Chondrocyte (in vitro differentiated cells): Measurements from ENCODE around the gene TEX19. TPM values are rescaled to one million over a fixed set of nuclear protein-coding genes. Genes with fewer than 3 reads are reported as not detected.

Experiments used
- DNase-seq: peaks from one replicate; pipeline ENCODE4 v3.0.0; 2021; ENCODE audit warnings: mixed read lengths, low spot score
- H3K27ac Mint-ChIP-seq: one replicate; pipeline ENCODE4 v1.8.0; 2021; ENCODE audit warnings: mild to moderate bottlenecking, moderate library complexity, mixed read lengths; ENCODE audit not compliant: unreplicated experiment
- H3K27me3 Mint-ChIP-seq: 2 replicates; pipeline ENCODE4 v1.8.0; 2021; ENCODE audit warnings: low read depth, mixed read lengths
- H3K36me3 Mint-ChIP-seq: 2 replicates; pipeline ENCODE4 v1.8.0; 2021; ENCODE audit warnings: low read depth, mixed read lengths
- H3K4me1 Mint-ChIP-seq: 2 replicates; pipeline ENCODE4 v1.8.0; 2021; ENCODE audit warnings: low read depth, mild to moderate bottlenecking, mixed read lengths
- H3K4me3 Mint-ChIP-seq: one replicate; pipeline ENCODE4 v1.8.0; 2021; ENCODE audit warnings: mild to moderate bottlenecking, moderate library complexity, mixed read lengths; ENCODE audit not compliant: unreplicated experiment
- H3K9me3 Mint-ChIP-seq: 2 replicates; pipeline ENCODE4 v1.8.0; 2021; ENCODE audit warnings: low read depth, mixed read lengths
- CTCF ChIP-seq: fragments of 200-600 bp; sonication (generic); IDR thresholded peaks from 2 replicates; pipeline ENCODE4 v1.5.0; 2021; ENCODE audit warnings: antibody characterized with exemption, mild to moderate bottlenecking, moderate library complexity
- total RNA-seq: library from RNA; stranded (reverse); gene quantifications from 3 replicates; pipeline ENCODE4 v1.2.1, GENCODE V29; 2021

Gene TEX19
- total RNA-seq, 1 donor from 2014 or later: not detected

DNA sequence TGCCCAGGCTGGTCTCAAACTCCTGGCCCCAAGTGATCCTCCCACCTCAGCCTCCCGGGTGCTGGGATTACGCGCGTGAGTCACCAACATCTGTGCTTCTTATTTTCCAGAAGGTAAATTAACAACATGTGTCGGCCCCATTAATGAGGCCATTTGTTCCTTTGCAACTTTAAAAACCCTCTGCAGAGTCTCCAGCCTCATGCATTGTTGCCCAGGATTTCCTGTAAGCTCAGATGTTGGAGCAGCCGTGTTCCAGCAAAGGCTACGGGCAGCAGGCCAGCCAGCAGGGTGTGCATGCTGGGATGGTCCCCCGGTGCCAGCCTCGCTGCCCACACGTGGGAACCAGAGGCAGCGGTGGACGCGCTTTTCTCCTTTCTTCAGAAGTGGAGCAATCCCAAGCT lies 40.0 kb downstream of the TEX19 start:
- peaks cover 8% of the 10 kb centered on the region for H3K36me3 Mint-ChIP-seq
- peaks cover 24% of the 10 kb centered on the region for H3K4me1 Mint-ChIP-seq
- DNase-seq: no peak
- H3K27me3 Mint-ChIP-seq: no peaks in the 10 kb centered on the region
- H3K9me3 Mint-ChIP-seq: no peaks in the 10 kb centered on the region
- H3K4me3 Mint-ChIP-seq: no peak overlapping the region
- peak; percentile 31 for TF ChIP-seq CTCF
- no peak overlapping the region for H3K27ac Mint-ChIP-seq

- no peaks in the 10 kb centered on the region for H3K27me3 Mint-ChIP-seq
- peaks cover 24% of the 10 kb centered on the region for H3K4me1 Mint-ChIP-seq
- DNase-seq: no peak
- H3K36me3 Mint-ChIP-seq: peaks cover 8% of the 10 kb centered on the region
- H3K4me3 Mint-ChIP-seq: no peak overlapping the region
- no peak for TF ChIP-seq CTCF
- H3K27ac Mint-ChIP-seq: no peak overlapping the region
- no peaks in the 10 kb centered on the region for H3K9me3 Mint-ChIP-seq
Observed at GRCh38 chr17:82399601-82400101, 40.6 kb downstream of the TEX19 start.

GRCh38 chr17:82400206-82400605 lies 41.2 kb downstream of the TEX19 start:
- Mint-ChIP-seq H3K4me3 (no peak overlapping the region), H3K36me3 (peaks cover 9% of the 10 kb centered on the region), H3K27ac (no peak overlapping the region), H3K4me1 (peaks cover 24% of the 10 kb centered on the region), H3K9me3 (no peaks in the 10 kb centered on the region), H3K27me3 (no peaks in the 10 kb centered on the region)
- TF ChIP-seq CTCF: no peak
- DNase-seq: no peak

DNA sequence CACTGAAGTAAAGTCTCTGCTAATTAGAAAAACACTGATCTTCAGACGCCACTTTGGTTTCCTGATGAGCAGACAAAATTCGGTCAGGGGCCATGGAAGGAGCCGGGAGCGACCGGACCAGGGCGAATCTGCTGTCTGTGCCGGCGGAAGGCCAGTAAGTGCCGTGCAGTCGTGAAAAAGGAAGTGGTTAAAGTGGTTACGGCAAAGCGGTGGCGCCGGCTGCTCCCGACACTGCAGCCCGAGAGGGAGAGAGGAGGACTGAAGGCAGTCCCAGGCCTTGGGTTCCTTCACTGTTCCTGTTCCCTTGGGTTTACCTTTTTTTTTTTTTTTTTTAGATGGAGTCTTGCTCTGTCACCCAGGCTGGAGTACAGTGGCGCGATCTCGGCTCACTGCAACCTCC lies 41.8 kb downstream of the TEX19 start:
- H3K4me3 Mint-ChIP-seq: no peak overlapping the region

GRCh38 chr17:82402865-82403264 lies 43.8 kb downstream of the TEX19 start:
- TF ChIP-seq CTCF: no peak
- Mint-ChIP-seq H3K36me3 (peaks cover 10% of the 10 kb centered on the region), H3K9me3 (no peaks in the 10 kb centered on the region), H3K27ac (no peak overlapping the region), H3K4me3 (no peak overlapping the region), H3K4me1 (peaks cover 17% of the 10 kb centered on the region), H3K27me3 (no peaks in the 10 kb centered on the region)
- no peak for DNase-seq

More for the DNA sequence above, 41.8 kb downstream of the TEX19 start:
- Mint-ChIP-seq H3K36me3 (peaks cover 10% of the 10 kb centered on the region), H3K27ac (no peak overlapping the region), H3K27me3 (no peaks in the 10 kb centered on the region), H3K4me1 (peaks cover 22% of the 10 kb centered on the region), H3K9me3 (no peaks in the 10 kb centered on the region)
- DNase-seq: no peak
- TF ChIP-seq CTCF: no peak
